ENCODE measurements around the gene SEC14L1. TPM values are rescaled to one million over a fixed set of nuclear protein-coding genes. Genes with fewer than 3 reads are reported as not detected.

Gene SEC14L1
- polyA plus RNA-seq, 2 of the 4 experiments (the other 2 are of a cell fraction): 27.5 to 40.4 TPM

DNA sequence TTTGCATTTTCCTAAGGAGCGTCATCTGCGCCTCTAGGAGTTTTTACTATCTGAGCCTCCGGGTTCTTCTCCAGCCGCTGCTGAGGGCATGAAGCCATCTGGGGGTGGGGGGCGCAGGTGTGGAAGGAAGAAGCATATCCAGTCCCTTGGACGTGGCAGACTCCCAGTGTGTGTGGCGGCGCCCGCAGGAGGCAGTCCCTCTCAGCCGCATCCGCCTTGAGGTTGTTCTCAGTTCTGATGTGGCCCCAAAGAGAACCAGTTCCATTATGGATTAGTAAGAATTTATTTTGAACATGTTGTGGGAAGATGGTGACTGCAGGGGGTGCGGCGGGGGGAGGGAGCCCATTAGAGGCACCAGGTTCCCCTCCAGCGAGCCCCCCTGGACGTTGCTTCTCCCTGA, 100.2 kb downstream of the SEC14L1 start (continued):
- no peak for TF ChIP-seq ZC3H11A (IDR thresholded peaks at IDR 0.05)
- TF ChIP-seq TFCP2L1 (CRISPR knock-in tag; IDR thresholded peaks at IDR 0.05): no peak

DNA sequence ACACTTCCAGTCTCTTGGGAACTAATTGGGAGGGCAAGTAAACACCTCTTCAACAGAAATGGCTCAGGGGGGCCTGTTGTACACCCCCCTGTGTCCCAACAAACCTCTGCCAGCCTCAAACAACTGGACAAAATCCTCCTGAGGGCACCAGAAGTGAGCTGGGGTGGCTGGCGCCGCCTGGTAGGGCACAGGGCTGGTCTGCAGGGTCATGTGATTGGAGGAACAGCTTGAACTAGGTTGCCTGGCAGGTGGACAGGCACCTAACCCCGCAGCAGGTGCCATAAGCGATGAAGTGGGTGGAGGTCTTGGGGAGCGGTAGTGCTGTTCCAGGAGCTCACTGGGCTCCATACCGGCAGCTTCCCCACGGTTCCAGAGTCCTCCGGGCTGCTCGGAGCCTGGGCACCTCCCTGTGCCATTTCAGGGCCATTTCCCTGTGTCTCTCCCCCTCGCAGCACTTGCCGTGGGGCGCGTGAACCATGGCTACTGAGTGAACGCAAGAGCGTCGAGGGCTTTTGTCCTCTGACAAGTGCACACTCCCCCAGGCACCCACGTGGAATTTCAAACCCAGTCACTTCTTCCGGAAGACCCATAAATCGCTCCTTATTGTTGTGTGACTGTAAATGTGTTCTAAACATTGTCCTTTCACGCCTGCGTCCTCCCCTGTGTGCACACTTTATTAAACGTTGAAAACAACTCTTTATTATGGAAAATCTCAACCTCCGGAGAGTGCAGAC, 101.5 kb downstream of the SEC14L1 start:
- WGBS (ENCODE audit: missing lambda C conversion rate): 78% methylated on average over 22 of the region's 23 CpGs
- CTCF ChIA-PET: interaction anchor here (0.6 to 5.4 kb wide), 5 partner anchors 27 to 394 kb away, joined by 3 to 60 read pairs (median 3); no protein-coding TSS in a partner anchor

DNA sequence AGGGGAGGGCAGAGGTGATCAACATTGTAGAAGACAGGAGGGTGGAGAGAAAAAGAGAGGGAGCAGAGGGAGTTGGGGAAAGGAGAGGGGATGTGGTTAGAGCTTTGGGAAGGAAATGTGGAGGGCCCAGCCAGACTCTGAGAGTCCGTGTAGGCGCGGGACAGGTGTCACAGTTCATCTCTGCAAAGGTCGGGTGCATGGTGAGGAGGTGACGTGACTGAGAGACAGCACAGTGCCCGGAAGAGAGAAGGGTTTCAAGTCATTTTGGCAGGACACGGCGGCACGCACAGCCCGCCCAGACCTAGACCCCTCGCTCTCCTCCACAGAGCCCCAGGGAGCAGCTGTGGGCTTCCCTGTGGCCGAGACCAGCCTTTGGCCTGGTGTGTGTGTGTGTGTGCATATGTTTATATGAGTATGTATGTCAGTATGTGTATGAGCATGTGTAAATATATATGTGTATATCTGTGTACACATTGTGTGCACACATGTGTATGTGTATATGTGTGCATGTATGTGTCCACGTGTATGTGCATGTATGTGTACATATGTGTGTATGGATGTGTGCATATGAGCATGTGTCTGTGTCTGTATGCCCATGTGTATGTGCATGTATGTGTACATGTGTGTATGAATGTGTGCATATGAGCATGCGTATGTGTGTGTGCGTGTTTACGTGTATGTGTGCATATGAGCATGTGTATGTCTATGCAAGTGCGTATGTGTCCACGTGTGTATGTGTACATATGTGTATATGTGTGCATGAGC, 104.6 kb downstream of the SEC14L1 start:
- no peaks in the 10 kb centered on the region for H3K9me3 ChIP-seq
- TF ChIP-seq, protein P1, sequence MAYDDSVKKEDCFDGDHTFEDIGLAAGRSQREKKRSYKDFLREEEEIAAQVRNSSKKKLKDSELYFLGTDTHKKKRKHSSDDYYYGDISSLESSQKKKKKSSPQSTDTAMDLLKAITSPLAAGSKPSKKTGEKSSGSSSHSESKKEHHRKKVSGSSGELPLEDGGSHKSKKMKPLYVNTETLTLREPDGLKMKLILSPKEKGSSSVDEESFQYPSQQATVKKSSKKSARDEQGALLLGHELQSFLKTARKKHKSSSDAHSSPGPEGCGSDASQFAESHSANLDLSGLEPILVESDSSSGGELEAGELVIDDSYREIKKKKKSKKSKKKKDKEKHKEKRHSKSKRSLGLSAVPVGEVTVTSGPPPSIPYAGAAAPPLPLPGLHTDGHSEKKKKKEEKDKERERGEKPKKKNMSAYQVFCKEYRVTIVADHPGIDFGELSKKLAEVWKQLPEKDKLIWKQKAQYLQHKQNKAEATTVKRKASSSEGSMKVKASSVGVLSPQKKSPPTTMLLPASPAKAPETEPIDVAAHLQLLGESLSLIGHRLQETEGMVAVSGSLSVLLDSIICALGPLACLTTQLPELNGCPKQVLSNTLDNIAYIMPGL (CRISPR knock-in tag; IDR thresholded peaks at IDR 0.05; ENCODE audit: borderline replicate concordance): no peak
- TF ChIP-seq CBX2 (IDR thresholded peaks at IDR 0.05; ENCODE audit: borderline replicate concordance, low read depth): no peak
- TF ChIP-seq NR3C1 (IDR thresholded peaks at IDR 0.05): no peak
- no peak for TF ChIP-seq ZC3H11A (IDR thresholded peaks at IDR 0.05)
- POLR2A ChIA-PET: no interaction called here

More for the DNA sequence above, 101.5 kb downstream of the SEC14L1 start:
- TF ChIP-seq ZNF302 (CRISPR knock-in tag; IDR thresholded peaks at IDR 0.05) (no peak), FOSB (CRISPR knock-in tag; IDR thresholded peaks at IDR 0.05) (no peak), CHD2 (IDR thresholded peaks at IDR 0.05; ENCODE audit: low read length, partially characterized antibody) (no peak), SREBF2 (IDR thresholded peaks at IDR 0.05) (no peak), HDAC2 (IDR thresholded peaks at IDR 0.05) (no peak)
- TF ChIP-seq, protein P2, sequence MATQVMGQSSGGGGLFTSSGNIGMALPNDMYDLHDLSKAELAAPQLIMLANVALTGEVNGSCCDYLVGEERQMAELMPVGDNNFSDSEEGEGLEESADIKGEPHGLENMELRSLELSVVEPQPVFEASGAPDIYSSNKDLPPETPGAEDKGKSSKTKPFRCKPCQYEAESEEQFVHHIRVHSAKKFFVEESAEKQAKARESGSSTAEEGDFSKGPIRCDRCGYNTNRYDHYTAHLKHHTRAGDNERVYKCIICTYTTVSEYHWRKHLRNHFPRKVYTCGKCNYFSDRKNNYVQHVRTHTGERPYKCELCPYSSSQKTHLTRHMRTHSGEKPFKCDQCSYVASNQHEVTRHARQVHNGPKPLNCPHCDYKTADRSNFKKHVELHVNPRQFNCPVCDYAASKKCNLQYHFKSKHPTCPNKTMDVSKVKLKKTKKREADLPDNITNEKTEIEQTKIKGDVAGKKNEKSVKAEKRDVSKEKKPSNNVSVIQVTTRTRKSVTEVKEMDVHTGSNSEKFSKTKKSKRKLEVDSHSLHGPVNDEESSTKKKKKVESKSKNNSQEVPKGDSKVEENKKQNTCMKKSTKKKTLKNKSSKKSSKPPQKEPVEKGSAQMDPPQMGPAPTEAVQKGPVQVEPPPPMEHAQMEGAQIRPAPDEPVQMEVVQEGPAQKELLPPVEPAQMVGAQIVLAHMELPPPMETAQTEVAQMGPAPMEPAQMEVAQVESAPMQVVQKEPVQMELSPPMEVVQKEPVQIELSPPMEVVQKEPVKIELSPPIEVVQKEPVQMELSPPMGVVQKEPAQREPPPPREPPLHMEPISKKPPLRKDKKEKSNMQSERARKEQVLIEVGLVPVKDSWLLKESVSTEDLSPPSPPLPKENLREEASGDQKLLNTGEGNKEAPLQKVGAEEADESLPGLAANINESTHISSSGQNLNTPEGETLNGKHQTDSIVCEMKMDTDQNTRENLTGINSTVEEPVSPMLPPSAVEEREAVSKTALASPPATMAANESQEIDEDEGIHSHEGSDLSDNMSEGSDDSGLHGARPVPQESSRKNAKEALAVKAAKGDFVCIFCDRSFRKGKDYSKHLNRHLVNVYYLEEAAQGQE (IDR thresholded peaks at IDR 0.05): no peak
- TF ChIP-seq, protein P3, sequence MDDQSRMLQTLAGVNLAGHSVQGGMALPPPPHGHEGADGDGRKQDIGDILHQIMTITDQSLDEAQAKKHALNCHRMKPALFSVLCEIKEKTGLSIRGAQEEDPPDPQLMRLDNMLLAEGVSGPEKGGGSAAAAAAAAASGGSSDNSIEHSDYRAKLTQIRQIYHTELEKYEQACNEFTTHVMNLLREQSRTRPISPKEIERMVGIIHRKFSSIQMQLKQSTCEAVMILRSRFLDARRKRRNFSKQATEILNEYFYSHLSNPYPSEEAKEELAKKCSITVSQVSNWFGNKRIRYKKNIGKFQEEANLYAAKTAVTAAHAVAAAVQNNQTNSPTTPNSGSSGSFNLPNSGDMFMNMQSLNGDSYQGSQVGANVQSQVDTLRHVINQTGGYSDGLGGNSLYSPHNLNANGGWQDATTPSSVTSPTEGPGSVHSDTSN (IDR thresholded peaks at IDR 0.05): no peak
- TF ChIP-seq, protein P1 (CRISPR knock-in tag; IDR thresholded peaks at IDR 0.05; ENCODE audit: borderline replicate concordance): no peak
- H3K9me3 ChIP-seq: no peaks in the 10 kb centered on the region
- H3K4me2 ChIP-seq: no peak overlapping the region
- no peak for DNase-seq (ENCODE audit: low read depth in 1 of 2, low spot score in 1 of 2)
- no peak overlapping the region for H3K4me3 ChIP-seq
- peaks cover 3% of the 10 kb centered on the region; the same call in 1 of the 3 replicates for H3K4me1 ChIP-seq
- no peak for FAIRE-seq
- POLR2A ChIA-PET: interaction anchor here (0.9 kb wide), 1 partner anchor 154 kb away, joined by 3 read pairs; no protein-coding TSS in a partner anchor
- ATAC-seq: no peak
- peak overlapping the region in 1 of 2 experiments; percentile 32; a peak in 1 of 6 replicates for H3K27ac ChIP-seq

More for the DNA sequence above, 104.6 kb downstream of the SEC14L1 start:
- H3K4me3 ChIP-seq: no peak overlapping the region
- FAIRE-seq (peak; percentile 56), DNase-seq (ENCODE audit: low read depth in 1 of 2, low spot score in 1 of 2) (no peak), ATAC-seq (no peak)
- no peak overlapping the region for H3K4me2 ChIP-seq
- WGBS (ENCODE audit: missing lambda C conversion rate): 73% methylated on average over 18 of the region's 18 CpGs
- no peak overlapping the region for H3K27ac ChIP-seq
- CTCF ChIA-PET: interaction anchor here (0.8 to 5.4 kb wide), 3 partner anchors 82 to 159 kb away, joined by 3 to 60 read pairs (median 4); no protein-coding TSS in a partner anchor
- peaks cover 3% of the 10 kb centered on the region; the same call in 1 of the 3 replicates for H3K4me1 ChIP-seq

Data from A549 (cell line).